ENCODE measurements around the gene ACOX1. TPM values are rescaled to one million over a fixed set of nuclear protein-coding genes. Genes with fewer than 3 reads are reported as not detected.

ACOX1 gene
- total and polyA plus RNA-seq, 2 of the 13 experiments (the other 11 are each of a cell fraction or from before 2014, with no cell fraction given) = 86.4 to 120 TPM

- TF ChIP-seq ZMAT5 (CRISPR knock-in tag; IDR thresholded peaks at IDR 0.05; ENCODE audit: borderline replicate concordance, low read depth) (no peak), HIC2 (CRISPR knock-in tag; IDR thresholded peaks at IDR 0.05; ENCODE audit: low read depth) (peak; percentile 85), PHF21A (CRISPR knock-in tag; IDR thresholded peaks at IDR 0.05) (peak; percentile 99), MTF1 (CRISPR knock-in tag; IDR thresholded peaks at IDR 0.05) (no peak; the same call in 1 of the 2 replicates), ZHX2 (IDR thresholded peaks at IDR 0.05; ENCODE audit: low read depth) (peak; percentile 32; the same call in 1 of the 2 replicates), ZHX2 (CRISPR knock-in tag; IDR thresholded peaks at IDR 0.05; ENCODE audit: borderline replicate concordance) (no peak; the same call in 1 of the 2 replicates), MEIS2 (CRISPR knock-in tag; IDR thresholded peaks at IDR 0.05) (peak; percentile 93), DZIP1 (CRISPR knock-in tag; IDR thresholded peaks at IDR 0.05) (peak; percentile 95), ZMYM4 (CRISPR knock-in tag; IDR thresholded peaks at IDR 0.05) (peak; percentile 74), MLXIP (CRISPR knock-in tag; IDR thresholded peaks at IDR 0.05; ENCODE audit: borderline replicate concordance) (peak; percentile 82; the same call in 1 of the 2 replicates), SYNCRIP (IDR thresholded peaks at IDR 0.05; ENCODE audit: insufficient read depth, low read depth, low read length) (no peak), FOXO1 (CRISPR knock-in tag; IDR thresholded peaks at IDR 0.05) (peak; percentile 73), ZNF644 (CRISPR knock-in tag; IDR thresholded peaks at IDR 0.05; ENCODE audit: low read depth) (no peak), AHR (CRISPR knock-in tag; IDR thresholded peaks at IDR 0.05) (peak; percentile 63), ZNF75D (CRISPR knock-in tag; IDR thresholded peaks at IDR 0.05; ENCODE audit: borderline replicate concordance) (no peak)
These were observed 74.0 kb downstream of the ACOX1 start, which contains the start of gene MRPL38 (continued) for GRCh38 chr17:75904749-75905521.
